Mesenchymal stem cell (in vitro differentiated cells and primary cell): ENCODE results near the gene ADORA2B.
"Not testable (repeated sequence)": the region's sequence is repeated elsewhere in the genome, so short reads cannot be mapped to it uniquely, and the experiment has no call there.

Experiments used
- DNase-seq: peaks from one replicate; pipeline ENCODE4 v3.0.0-alpha.2; 2013
- H2AFZ ChIP-seq: one replicate; pipeline ENCODE4 v1.6.1; 2013; ENCODE audit warnings: low read depth, mild to moderate bottlenecking, control low read depth, inconsistent platforms, low read length, moderate library complexity
- H2AK5ac ChIP-seq: 2 replicates; pipeline ENCODE4 v1.6.1; 2013; ENCODE audit warnings: low read length, moderate library complexity, mild to moderate bottlenecking, inconsistent platforms; ENCODE audit not compliant: severe bottlenecking
- H2BK120ac ChIP-seq: one replicate; pipeline ENCODE4 v1.6.1; 2013; ENCODE audit warnings: low read depth, mild to moderate bottlenecking, inconsistent platforms, low read length, moderate library complexity
- H2BK12ac ChIP-seq, 2 experiments: one replicate each; pipeline ENCODE4 v1.6.1; 2013; ENCODE audit warnings: inconsistent platforms in 2 of 2, low read length in 2 of 2, mild to moderate bottlenecking in 2 of 2, moderate library complexity in 2 of 2, control low read depth in 1 of 2
- H2BK15ac ChIP-seq: one replicate; pipeline ENCODE4 v1.6.1; 2013; ENCODE audit warnings: mild to moderate bottlenecking, low read depth, inconsistent platforms; ENCODE audit not compliant: poor library complexity, severe bottlenecking
- H2BK5ac ChIP-seq: 2 replicates; pipeline ENCODE4 v1.6.1; 2013; ENCODE audit warnings: low read depth, mild to moderate bottlenecking, low read length, control low read depth, inconsistent platforms; ENCODE audit not compliant: poor library complexity, severe bottlenecking
- H3K14ac ChIP-seq, 2 experiments: one replicate each; pipeline ENCODE4 v1.6.1; 2013; ENCODE audit warnings: inconsistent platforms in 2 of 2, low read length in 2 of 2, control low read depth in 1 of 2, mild to moderate bottlenecking in 1 of 2, moderate library complexity in 1 of 2
- H3K18ac ChIP-seq, 2 experiments: one replicate each; pipeline ENCODE4 v1.6.1; 2013; ENCODE audit warnings: inconsistent platforms in 2 of 2, low read length in 2 of 2, control low read depth in 1 of 2, low read depth in 1 of 2, mild to moderate bottlenecking in 1 of 2
- H3K23ac ChIP-seq, 2 experiments: one replicate each; pipeline ENCODE4 v1.6.1; 2013; ENCODE audit warnings: inconsistent platforms in 2 of 2, low read length in 2 of 2, mild to moderate bottlenecking in 2 of 2, moderate library complexity in 2 of 2, control low read depth in 1 of 2
- H3K27ac ChIP-seq: 2 replicates; pipeline ENCODE4 v1.5.1; 2013; ENCODE audit warnings: mild to moderate bottlenecking, moderate library complexity, low read length, control low read depth, inconsistent platforms; ENCODE audit not compliant: poor library complexity, severe bottlenecking
- H3K27me3 ChIP-seq, 2 experiments: 2 replicates each; pipeline versions ENCODE4 v1.6.1 to v1.7.0; 2013; ENCODE audit warnings: low read length in 2 of 2, mild to moderate bottlenecking in 2 of 2, moderate library complexity in 2 of 2, control low read depth in 1 of 2, inconsistent platforms in 1 of 2; ENCODE audit not compliant: control insufficient read depth in 1 of 2, insufficient read depth in 1 of 2
- H3K36me3 ChIP-seq, 2 experiments: 2 replicates each; pipeline versions ENCODE4 v1.6.1 to v1.7.0; 2013; ENCODE audit warnings: low read length in 2 of 2, control low read depth in 1 of 2, inconsistent platforms in 1 of 2, low read depth in 1 of 2, mild to moderate bottlenecking in 1 of 2; ENCODE audit not compliant: insufficient read depth in 2 of 2, control insufficient read depth in 1 of 2
- H3K4ac ChIP-seq, 2 experiments: one replicate each; pipeline ENCODE4 v1.6.1; 2013; ENCODE audit warnings: inconsistent platforms in 2 of 2, low read length in 2 of 2, mild to moderate bottlenecking in 2 of 2, moderate library complexity in 2 of 2, control low read depth in 1 of 2, low read depth in 1 of 2
- H3K4me1 ChIP-seq: 2 replicates; pipeline ENCODE4 v1.6.1; 2013; ENCODE audit warnings: low read depth, low read length, control low read depth; ENCODE audit not compliant: control insufficient read depth, insufficient read depth
- H3K4me2 ChIP-seq: 2 replicates; pipeline ENCODE4 v1.6.1; 2013; ENCODE audit warnings: low read length, mild to moderate bottlenecking, inconsistent platforms; ENCODE audit not compliant: poor library complexity, severe bottlenecking
- H3K4me3 ChIP-seq, 2 experiments: 2 replicates each; pipeline versions ENCODE4 v1.5.1 to v1.7.0; 2013; ENCODE audit warnings: low read length in 2 of 2, mild to moderate bottlenecking in 2 of 2, control low read depth in 1 of 2, low read depth in 1 of 2; ENCODE audit not compliant: insufficient read depth in 1 of 2
- H3K79me1 ChIP-seq: replicated peaks from 2 replicates; pipeline ENCODE4 v1.6.1; 2013; ENCODE audit warnings: mild to moderate bottlenecking, control low read depth, low read length, inconsistent platforms; ENCODE audit not compliant: poor library complexity, severe bottlenecking
- H3K9ac ChIP-seq: 2 replicates; pipeline ENCODE4 v1.7.0; 2013; ENCODE audit warnings: mild to moderate bottlenecking, low read length, moderate library complexity
- H3K9me3 ChIP-seq: 2 replicates; pipeline ENCODE4 v1.7.0; 2013; ENCODE audit warnings: mild to moderate bottlenecking, low read length; ENCODE audit not compliant: control insufficient read depth
- H4K8ac ChIP-seq: one replicate; pipeline ENCODE4 v1.6.1; 2013; ENCODE audit warnings: inconsistent platforms, mild to moderate bottlenecking, low read length, moderate library complexity
- H4K91ac ChIP-seq: one replicate; pipeline ENCODE4 v1.6.1; 2013; ENCODE audit warnings: mild to moderate bottlenecking, low read length, inconsistent platforms
- WGBS: methylation state at CpG from one replicate; pipeline ENCODE4 v1.1.7; 2013; ENCODE audit warnings: mixed read lengths; 5-methylcytosine and 5-hydroxymethylcytosine counted together

Gene ADORA2B

DNA sequence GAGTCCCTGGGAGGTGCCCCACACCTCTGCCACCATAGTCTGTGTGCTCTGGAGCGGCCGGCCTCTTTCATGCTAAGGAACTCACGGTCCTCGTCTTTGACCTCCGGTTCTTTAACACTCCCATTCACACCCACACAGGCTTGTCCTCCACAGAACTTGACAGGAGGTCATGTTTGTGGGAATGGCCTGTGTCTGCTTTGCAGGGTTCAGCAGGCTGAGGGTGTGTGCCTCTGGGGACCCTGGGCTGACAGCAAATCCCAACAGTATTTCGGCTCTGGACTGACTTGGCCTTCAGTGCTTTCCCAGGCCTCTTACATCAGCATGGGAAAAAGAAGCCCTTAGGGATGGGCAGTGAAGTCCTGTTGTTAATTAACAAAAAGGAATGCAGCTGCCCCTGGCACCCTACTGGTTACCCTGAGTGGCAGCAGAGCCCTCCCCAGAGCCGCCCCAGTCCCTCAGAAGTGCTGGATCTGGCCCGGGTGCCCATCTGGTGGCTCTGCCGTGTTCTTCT, 35.4 kb upstream of the ADORA2B start:
- no peak for DNase-seq
- H2BK120ac ChIP-seq: no peak overlapping the region

DNA sequence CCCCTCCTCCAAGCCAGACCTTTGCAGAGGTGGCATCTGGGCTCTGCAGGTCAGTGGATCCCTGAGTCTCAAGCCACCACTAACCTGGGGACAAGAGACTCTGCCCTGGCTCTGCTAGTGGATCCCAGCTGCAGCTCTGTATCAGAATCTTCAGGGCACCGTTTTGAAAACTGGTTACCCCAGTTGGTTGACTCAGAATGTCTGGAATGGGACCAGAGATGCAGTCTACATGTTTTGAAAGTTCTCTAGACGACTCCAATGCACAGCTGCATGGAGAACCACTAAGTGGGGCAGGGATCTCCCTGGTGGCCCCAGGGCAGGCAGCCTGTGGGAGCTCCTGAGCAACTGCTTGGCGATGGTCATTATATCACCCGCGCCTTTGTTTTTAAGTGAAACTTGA, 34.1 kb upstream of the ADORA2B start:
- H2AK5ac ChIP-seq: peak overlapping the region; percentile 35
- H3K4ac ChIP-seq: no peak overlapping the region
- 88% methylated on average over 5 of the region's 5 CpGs for WGBS
- no peak overlapping the region for H3K9ac ChIP-seq
- H2BK12ac ChIP-seq: no peak overlapping the region
- H2BK15ac ChIP-seq: no peak overlapping the region
- no peak overlapping the region for H3K23ac ChIP-seq
- peaks cover 6% of the 10 kb centered on the region for H3K9me3 ChIP-seq
- H2AFZ ChIP-seq: no peak overlapping the region
- no peaks in the 10 kb centered on the region for H3K79me1 ChIP-seq
- no peak overlapping the region for H2BK120ac ChIP-seq
- no peak overlapping the region for H3K4me3 ChIP-seq
- no peak overlapping the region for H3K18ac ChIP-seq
- H3K4me1 ChIP-seq: peaks cover 15% of the 10 kb centered on the region
- H3K14ac ChIP-seq: no peak overlapping the region
- no peaks in the 10 kb centered on the region for H3K27me3 ChIP-seq
- no peak for DNase-seq
- H3K27ac ChIP-seq: peak overlapping the region; percentile 33
- H2BK5ac ChIP-seq: no peak overlapping the region
- H4K91ac ChIP-seq: no peak overlapping the region
- no peaks in the 10 kb centered on the region for H3K36me3 ChIP-seq
- no peak overlapping the region for H4K8ac ChIP-seq
- no peak overlapping the region for H3K4me2 ChIP-seq

More for the DNA sequence above, 35.4 kb upstream of the ADORA2B start:
- no peaks in the 10 kb centered on the region for H3K36me3 ChIP-seq
- H2BK15ac ChIP-seq: no peak overlapping the region
- H2BK5ac ChIP-seq: no peak overlapping the region
- no peak overlapping the region for H3K23ac ChIP-seq
- peaks cover 6% of the 10 kb centered on the region for H3K9me3 ChIP-seq
- H3K27me3 ChIP-seq: no peaks in the 10 kb centered on the region
- no peak overlapping the region for H3K14ac ChIP-seq
- H3K4me3 ChIP-seq: no peak overlapping the region
- H2AFZ ChIP-seq: no peak overlapping the region
- peaks cover 15% of the 10 kb centered on the region for H3K4me1 ChIP-seq
- no peak overlapping the region for H3K18ac ChIP-seq
- WGBS: 87% methylated on average over 6 of the region's 9 CpGs
- no peak overlapping the region for H4K8ac ChIP-seq
- H2AK5ac ChIP-seq: no peak overlapping the region
- no peak overlapping the region for H3K4ac ChIP-seq
- no peak overlapping the region for H3K4me2 ChIP-seq
- no peak overlapping the region for H3K9ac ChIP-seq
- H3K27ac ChIP-seq: peak overlapping the region; percentile 54
- H2BK12ac ChIP-seq: no peak overlapping the region
- H4K91ac ChIP-seq: no peak overlapping the region
- no peaks in the 10 kb centered on the region for H3K79me1 ChIP-seq

DNA sequence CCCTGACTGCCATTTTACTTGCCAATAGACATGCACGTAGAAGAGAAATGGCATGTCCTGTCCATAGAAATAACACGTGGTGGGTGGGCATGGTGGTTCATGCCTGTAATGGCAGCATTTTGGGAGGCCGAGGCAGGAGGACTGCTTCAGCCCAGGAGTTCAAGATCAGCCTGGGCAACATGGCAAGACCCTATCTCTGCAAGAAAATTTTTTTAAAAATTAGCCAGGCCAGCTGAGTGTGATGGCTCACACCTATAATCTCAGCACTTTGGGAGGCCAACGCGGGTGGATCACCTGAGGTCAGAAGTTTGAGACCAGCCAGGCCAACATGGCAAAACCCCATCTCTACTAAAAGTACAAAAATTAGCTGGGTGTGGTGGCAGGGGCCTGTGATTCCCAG, 33.2 kb upstream of the ADORA2B start:
- H2AK5ac ChIP-seq, H3K27me3 ChIP-seq, DNase-seq, H2BK5ac ChIP-seq, H3K4me2 ChIP-seq, H3K9me3 ChIP-seq, H3K79me1 ChIP-seq, H2AFZ ChIP-seq, H3K14ac ChIP-seq, H4K8ac ChIP-seq, H2BK120ac ChIP-seq, H3K18ac ChIP-seq, H2BK12ac ChIP-seq, H3K4ac ChIP-seq, H3K36me3 ChIP-seq, H3K4me3 ChIP-seq, H4K91ac ChIP-seq, H3K23ac ChIP-seq, H3K27ac ChIP-seq, H2BK15ac ChIP-seq, H3K9ac ChIP-seq: not testable (repeated sequence)
- 79% methylated on average over 3 of the region's 5 CpGs for WGBS
- peaks cover 17% of the 10 kb centered on the region for H3K4me1 ChIP-seq

DNA sequence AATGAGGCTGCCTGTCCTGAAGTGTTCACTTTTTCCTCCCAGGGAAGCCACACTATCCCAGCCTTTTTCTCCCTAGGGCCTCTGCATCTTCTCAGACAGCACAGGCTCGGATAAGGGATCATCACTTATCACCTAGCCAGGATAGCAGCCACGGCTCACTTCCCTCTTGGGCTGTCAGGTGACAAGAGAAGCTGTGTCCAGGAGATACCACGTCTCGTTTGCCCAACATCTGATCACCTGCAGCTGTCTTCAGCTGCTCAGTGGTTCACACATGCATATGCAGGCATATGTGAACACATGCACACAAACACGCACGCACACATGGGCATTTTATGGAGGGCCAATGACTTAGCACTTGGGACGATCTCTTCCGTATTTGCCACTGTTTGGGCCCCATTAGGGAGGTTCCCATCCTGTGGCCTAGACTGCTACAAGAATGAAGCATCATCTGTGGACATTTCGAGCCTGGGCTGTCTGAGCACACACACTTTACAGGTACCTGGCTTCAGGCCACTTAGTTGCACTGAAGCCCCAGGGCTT, 32.4 kb upstream of the ADORA2B start:
- Histone ChIP-seq H3K18ac (peak overlapping the region in 1 of 2 experiments; percentile 4), H2BK120ac (no peak overlapping the region), H4K8ac (no peak overlapping the region), H3K9ac (no peak overlapping the region), H3K9me3 (no peaks in the 10 kb centered on the region), H2AK5ac (no peak overlapping the region), H3K79me1 (no peaks in the 10 kb centered on the region), H3K23ac (no peak overlapping the region), H2BK5ac (no peak overlapping the region), H2AFZ (no peak overlapping the region), H3K4ac (no peak overlapping the region), H3K27me3 (peaks cover 0 to 9% of the 10 kb centered on the region in 2 experiments), H2BK12ac (no peak overlapping the region), H4K91ac (no peak overlapping the region), H3K4me2 (no peak overlapping the region), H3K36me3 (no peaks in the 10 kb centered on the region), H3K27ac (no peak overlapping the region), H2BK15ac (no peak overlapping the region), H3K4me1 (peaks cover 17% of the 10 kb centered on the region), H3K4me3 (no peak overlapping the region), H3K14ac (no peak overlapping the region)
- 92% methylated on average over 9 of the region's 9 CpGs for WGBS
- DNase-seq: no peak
